HG03103 (cell line): ENCODE measurements around the gene KRT81.
"Not testable (repeated sequence)": the region's sequence is repeated elsewhere in the genome, so short reads cannot be mapped to it uniquely, and the experiment has no call there.

Experiments used
- ATAC-seq: cut with Tn5 transposase; IDR thresholded peaks from one replicate; pipeline ENCODE4 v1.9.1; 2021; ENCODE audit warnings: low read depth; ENCODE audit not compliant: unreplicated experiment

Gene KRT81

DNA sequence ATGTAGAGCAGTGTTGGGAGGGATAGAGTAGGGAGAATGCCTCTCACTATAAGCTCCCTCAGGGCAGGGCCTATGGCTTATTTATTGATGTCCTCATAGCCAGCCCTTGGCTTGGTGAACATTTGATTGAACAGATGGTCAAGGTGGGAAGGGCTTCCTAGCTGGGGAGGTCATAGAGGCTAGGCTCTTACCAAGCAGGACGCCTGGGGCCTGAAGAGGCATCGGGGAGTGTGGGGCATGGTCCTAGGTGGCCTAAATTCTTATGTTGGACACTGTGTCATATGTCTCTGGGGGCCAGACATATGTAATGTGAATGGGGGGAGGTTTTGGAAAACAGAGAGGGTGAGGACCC, 34.8 kb downstream of the KRT81 start:
- no peak for ATAC-seq

DNA sequence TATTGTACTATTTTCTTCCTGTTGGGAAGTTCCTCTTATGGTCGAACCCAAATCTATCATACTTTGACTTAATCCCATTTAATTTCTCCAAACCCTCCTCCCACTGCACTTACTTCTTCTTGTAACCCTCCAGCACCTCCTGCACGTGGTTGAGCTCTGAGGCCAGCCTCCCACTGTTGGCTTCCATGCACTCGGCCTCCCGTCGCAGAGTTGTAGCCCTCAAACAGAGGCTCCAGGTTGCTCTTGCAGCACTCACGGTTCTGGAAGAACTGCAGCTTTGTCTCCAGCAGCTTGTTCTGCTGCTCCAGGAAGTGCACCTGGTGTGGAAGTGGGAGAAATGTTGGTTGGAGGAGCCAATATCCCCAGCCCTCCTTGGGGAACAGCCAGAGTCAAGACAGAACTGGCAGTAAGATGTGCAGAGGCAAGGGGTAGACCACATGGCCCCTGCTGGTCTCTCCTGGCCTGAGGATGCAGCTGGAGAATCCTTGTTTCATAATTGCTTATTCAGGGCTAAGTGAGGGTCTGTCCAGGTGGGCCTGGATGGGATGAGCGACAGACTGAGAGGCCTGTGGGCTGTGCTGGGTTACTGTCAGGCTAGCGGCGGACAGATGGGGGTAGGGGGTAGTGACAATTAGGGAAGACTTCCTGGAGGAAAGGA, 35.3 kb downstream of the KRT81 start:
- no peak for ATAC-seq

DNA sequence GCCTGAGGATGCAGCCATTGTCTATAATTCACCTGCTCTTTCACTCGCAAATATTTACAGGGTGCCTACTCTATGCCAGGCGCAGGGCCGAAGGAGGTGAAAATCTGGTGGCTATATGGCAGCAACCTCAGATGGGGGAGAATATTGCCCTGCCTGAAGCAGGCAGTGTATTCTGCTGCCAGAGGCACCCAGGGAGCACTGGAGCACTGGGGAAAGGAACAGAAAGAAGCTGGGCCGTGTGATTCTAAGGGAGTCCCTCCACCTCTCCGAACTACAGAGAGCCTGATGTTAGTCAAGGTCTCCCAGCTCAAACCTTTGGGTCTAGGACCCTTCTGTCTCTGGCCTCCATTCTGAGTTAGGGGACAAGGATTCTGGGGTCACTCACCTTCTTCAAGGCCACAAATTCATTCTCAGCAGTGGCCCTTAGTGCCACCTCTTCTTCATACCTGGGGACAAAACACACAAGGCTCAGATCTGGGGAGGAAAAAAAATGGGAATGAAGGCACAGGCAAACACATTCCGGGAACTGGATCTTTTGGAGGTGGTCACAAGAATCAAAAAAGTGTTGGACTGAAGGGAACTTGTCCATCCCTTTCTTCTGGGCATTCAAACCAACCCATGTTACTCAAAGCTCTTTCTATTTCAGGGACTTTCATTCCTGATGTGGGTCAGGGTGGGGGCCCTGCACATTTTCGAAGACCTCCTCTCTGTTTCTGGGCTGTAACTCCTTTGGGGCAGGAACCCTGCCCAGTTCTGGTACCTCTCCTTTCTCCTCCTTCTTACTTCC, 36.2 kb downstream of the KRT81 start:
- no peak for ATAC-seq

DNA sequence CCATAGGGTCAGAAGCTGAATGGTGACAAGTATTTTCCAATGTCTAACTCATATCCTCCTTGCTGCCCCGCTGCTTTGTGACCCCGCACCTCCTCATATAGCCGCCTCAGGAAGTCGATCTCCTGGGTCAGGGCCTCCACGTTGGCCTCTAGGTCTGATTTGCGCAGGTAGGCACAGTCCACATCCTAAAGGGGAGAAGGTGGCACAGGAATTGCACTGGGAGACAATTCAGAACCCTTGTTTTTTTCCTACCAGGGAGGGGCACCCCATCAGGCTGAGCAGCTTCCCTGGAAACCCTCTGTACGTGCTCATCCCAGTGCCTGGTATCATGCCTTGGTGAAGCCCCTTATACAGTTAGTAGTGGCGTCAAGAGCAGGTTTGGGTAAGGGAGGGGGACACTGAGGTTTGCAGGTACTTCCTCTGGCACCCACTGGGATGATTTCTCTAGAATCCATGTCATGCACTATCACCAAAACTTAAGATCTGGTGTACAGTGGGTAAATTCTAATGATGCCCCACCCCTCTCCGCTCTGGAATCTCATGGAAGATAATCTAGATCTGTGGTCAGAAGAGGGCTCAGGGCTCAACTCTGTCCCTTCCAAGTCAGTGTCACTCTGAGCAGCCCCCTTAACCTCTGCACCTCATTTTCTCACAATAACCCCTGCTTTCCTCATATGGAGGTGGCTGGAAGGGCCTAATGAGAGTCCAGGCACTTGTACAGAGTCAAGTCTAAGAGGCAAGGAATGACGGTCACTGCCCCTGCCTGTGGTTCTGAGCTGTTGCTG, 37.0 kb downstream of the KRT81 start:
- ATAC-seq: no peak

DNA sequence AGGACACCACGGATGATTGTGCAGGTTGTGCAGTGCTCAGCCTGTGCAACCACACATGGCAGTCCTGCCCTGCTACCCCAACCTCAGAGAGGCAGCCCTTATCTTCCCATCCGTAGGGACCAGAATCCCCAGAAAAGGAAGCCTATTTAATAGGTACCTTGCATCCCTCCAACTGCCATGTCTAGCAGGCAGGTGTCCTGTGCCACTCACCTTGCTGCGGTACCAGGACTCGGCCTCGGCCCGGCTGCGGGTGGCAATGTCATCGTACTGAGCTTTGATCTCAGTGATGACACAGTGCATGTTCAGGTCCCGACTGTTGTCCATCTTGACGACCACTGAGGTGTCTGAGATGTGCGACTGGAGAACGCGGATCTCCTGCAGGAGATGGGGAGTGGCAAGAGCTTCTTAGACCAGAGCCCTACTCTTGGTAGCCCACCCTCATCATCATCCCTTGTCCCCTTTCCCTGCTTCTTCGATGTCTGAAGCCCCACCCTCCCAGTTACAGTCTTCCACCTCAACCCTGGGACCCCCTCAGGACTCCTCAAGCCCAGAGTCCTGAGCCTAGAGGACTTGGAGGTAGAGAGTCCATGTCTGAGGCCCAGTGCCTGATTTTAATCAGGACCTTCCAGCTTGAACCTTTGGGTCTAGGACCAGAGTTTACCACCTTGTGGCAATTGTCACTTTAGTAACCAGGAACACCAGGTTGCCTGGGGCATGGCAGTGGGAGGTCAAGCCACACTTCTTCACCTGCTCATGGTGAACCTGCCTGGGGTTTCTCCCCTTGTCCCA, 37.7 kb downstream of the KRT81 start:
- no peak for ATAC-seq

DNA sequence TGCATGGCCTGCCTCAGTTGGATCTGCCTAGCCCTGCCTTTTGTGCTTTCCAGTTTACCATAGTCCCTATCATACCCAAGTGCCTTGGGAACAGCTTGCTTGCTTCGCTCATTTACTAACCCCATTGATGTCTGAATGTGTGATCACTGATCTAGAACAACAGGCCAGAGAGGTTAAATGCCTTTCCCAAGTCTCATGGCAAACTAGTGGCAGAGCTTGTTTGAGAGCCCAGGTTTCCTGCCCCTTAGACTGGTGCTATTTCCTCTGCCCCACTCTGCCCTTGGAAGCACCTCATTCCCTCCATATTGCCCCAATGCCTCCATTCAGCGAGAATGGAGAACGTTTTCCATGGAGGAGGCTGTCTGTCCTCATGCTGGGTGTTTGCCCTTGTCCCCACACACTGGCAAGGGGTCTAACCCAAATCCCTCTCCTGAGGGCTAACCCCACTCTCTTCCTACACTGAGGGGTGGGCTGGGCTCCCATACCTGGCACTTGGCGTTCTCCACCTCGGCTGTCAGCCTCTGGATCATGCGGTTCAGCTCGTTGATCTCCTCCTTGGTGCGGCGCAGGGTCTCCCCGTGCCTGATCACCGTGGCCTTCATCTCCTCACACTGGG, 38.5 kb downstream of the KRT81 start:
- no peak for ATAC-seq

DNA sequence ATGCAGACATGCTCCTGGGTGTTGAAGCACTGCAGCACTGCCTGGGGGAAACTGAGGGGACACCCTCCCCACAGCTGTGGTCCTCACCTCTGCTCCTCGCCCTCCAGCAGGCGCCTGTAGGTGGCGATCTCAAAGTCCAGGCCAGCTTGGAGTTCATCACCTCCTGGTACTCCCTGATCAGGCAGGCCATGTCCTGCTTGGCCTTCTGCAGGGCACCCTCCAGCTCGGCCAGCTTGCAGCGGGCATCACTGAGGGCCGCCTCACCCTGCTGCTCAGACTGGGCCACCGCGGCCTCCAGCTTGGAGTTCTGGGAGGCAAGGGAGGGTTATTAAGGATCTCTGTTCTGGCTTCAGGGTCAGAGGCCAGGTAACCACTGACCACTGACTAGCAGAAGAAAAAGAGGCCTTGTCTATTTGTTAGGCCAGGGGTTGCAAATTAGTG, 39.1 kb downstream of the KRT81 start:
- ATAC-seq: not testable (repeated sequence)

DNA sequence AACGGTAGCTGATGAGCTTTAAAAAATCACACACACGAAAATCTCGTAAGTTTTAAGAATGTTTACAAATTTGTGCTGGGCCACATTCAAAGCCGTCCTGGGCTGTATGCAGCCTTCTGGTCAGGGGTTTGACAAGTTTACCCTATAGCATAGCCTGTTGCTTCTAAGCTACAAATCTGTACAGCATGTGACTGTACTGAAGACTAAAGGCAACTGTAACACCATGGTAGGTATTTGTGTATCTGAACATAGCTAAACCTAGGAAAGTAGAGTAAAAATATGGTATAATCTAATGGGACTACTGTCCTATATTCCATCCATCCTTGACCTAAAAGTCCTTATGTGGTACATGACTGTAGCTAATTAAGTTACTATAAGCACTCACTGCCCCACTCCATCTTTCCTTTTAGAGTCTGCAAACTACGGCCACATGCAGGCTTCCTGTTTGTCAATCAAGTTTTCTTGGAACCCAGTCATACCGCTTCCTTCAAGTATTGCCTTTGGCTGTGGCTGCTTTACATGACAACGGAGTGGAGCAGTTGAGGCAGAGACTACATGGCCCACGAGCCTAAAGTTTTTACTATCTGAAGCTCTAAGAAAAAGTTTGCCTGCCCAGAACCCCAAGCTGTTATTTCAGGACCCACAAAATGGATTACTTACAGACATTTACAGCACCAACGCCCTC, 39.8 kb downstream of the KRT81 start:
- ATAC-seq: no peak

DNA sequence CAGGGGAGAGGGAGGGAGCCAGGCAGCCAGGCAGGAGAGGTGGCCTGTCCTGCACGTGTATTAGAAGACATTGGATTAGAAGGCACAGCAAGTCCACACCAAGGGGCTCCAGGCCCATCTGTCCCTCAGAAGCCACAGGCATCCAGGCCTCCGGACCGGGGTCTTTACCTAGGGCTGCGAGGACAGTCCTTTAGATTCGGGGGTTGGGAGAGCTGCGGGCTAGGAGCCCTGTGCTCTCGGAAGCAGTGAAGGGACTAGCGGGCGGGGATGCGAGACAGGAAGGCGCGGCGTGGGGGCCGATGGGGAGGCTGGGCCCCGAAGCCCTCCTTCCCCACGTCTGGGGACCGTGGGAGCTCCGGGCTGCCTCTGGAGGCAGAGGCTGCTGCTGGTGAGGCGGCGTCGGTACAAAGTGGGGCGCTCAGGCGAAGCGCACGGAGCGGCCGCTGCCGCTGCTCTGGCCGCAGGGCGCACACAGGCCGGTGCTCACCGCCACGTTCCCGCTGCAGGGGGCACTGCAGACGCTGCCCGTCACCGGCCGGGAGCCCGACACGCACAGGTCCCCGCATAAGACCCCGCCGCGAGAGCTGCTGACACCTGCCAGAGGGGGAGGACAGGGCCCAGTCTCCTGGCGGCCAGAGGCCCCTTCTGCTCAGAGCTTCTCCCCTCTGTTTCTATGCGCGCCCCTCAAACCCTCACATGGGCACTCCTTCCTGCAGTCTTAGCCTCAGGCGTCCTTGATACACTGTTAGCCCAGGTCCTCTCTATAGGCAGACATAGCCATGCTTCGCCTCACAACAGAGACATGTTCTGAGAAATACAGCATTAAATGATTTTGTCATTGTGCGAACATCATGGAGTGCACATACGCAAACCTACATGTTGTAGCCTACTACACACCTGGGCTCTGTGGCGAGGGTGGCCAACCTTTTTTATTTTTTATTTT, 41.0 kb downstream of the KRT81 start:
- ATAC-seq: no peak

DNA sequence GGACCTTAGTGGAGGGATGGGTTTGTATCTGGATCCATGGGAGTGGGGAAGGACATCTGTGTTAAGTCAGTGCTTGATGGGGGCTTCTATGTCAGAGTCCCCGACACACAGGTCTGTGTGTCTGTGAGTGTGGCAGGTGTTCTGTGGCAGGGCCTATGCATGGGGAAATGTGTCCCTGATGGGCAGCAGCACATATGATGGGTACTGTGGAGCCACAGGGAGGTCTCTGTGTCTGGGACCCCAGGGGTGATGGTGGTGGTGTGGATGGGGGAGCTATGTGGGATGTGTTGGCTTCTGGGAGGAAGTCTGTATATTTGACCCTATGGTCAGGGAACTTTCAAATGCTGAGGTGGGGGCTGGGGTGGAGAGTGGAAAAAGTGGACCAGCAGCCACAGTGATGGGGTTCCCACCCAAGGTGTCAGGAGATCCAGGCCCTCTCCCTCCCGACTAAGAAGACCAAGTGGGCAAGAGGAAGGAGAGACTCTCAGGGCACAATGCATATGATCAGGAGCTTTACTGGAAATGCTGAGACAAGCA, 41.8 kb downstream of the KRT81 start:
- ATAC-seq: no peak

DNA sequence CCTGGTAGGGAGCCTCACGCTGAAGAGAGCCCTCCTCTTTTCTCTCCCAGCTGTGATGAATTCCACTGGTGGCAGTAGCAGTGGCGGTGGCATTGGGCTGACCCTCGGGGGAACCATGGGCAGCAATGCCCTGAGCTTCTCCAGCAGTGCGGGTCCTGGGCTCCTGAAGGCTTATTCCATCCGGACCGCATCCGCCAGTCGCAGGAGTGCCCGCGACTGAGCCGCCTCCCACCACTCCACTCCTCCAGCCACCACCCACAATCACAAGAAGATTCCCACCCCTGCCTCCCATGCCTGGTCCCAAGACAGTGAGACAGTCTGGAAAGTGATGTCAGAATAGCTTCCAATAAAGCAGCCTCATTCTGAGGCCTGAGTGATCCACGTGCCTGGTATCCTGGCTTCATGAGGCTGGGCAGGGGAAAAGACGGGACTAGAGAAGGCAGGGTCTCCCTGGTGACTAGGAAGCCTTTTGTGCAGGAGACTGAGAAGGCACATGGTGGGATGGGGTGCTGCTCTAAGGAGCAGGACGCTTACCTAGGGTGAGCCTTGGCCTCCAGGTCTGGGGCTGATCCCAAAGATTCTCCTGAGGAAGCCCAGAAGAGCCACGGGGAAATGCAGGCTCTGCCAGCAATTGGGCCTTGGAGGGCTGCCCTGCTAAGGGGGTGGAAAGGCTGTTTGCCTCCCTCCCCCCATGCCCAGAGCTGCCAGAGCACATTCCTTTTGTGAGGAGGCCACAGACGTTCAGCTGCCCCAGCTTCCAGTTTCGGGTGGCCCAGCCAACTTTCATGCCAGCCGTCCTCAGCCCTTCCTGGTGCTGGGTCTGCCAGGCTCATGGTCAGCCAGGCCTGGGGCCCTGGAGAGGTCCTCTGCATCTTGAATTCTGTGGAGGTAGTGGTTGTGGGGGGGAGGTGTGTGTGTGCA, 42.5 kb downstream of the KRT81 start:
- no peak for ATAC-seq

DNA sequence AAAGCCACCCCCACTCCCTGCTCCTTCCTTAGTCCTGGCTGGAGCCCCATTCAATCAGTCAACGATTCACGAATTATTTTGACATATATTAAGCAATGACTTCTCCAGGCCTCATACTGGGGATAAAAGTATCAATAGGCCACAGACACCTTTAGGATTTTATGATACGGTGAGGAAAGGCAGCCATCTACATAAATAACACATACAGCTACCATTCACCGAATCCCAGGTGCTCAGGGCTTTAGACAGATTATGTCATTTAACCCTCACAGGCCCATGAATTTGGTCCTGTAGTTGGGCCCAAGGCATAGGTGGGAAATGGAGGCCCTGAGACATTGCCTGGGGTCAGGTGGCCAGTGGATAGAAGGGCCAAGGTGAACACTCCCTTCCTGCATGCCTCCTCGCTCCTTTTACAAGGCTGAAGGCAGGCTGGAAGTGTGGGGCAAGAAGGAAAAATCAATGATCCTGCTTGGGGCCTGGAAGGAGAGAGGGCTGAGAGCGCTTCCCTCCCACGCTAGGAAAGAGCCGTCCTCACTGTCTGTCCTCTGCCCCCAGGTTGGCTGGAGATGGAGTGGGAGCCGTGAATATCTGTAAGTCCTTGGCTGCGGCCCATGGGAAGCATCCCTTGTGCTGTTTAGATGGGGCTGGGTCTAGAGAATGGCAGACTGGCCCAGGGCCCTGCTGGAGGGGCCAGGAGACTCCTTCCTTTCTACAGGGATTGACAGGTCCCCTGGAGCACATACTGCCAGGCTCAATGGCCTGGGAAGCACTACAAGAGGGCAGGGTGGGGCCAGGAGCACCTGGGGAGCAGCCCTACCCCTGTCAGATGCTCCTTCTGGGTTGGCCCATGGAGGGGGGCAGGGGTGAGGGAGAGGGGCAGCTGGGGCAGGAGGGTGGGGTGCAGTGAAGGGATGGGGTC, 43.5 kb downstream of the KRT81 start:
- ATAC-seq: no peak

DNA sequence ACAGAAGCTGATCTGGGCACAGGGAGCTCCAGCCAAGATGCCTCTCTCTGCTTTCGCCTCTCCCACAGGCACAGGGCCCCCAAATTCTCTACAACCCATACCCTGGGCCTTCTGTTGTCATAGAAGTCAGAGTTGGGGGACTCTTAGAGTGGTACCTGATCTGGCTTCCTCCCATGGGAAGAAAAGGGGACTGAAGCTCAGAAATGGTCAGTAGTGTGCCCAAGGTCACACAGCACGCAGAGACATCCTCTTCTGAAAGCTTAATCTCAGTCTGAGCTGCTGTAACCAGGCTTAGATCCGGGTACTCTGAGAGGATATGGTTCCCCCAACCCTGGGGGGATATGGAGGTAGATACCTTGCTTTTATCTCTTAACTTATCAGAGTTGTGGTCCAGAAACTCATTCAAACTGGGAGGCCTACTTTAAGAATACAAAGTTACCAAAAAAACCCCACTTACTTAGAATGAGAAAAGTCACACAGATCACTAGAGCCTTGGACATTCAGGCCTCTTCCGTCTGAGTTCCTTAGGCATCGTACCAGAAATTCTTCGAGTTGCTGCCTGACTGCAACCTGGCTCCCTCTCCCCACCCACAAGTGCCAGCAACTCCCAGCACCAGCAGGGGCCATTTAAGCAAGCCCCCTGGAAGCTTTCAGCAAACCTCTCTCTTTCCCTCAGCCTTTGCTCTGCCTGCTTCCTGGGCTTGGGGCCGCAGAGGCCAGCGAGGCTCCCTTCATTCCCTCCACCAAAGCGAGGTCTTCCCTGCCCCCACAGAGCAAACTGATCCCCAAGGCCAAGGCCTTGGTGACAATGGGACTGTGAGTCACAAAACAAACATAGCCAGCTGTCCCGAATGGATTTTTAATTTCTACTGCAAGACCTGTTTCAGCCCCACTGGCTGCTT, 44.4 kb downstream of the KRT81 start:
- no peak for ATAC-seq

DNA sequence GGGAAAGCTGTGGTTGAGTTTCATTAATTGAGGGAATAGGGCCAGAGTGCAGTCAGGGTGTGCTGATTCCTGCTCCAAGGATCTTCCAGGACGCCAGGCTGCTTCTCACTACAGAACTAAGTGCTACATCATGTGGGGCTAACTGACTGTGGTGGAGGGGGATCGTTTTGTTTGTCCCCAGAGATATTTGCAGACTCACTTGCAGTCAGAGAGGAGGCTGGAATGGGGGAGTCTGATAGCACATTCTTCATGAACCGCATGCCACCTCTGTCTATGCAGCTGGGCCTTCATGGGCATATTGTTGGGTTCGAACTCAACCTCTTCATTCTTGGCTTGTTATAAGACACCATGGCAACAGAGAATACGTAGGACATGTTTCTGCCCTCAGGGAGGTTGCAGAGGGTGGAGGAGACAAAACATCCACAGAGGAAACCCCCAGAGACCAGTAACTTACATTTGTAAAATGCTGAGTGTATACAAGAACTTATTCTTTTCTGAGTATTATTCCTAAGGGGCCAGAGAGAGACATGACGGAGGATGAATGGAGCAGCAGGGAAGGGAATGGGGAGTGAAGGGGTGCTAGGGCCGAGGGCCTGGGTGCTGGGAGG, 45.3 kb downstream of the KRT81 start:
- ATAC-seq: no peak
